GM23248 (cell line): ENCODE results near the gene GPER1. TPM values are rescaled to one million over a fixed set of nuclear protein-coding genes. Genes with fewer than 3 reads are reported as not detected.

Source experiments
- DNase-seq: peaks from one replicate; pipeline ENCODE4 v3.0.0-alpha.2; 2015
- H2AFZ ChIP-seq: fragments of 200-600 bp; sonication (generic); 2 replicates; pipeline ENCODE4 v1.6.1; 2016; ENCODE audit warnings: antibody characterized with exemption
- H3F3A ChIP-seq: fragments of 200-600 bp; sonication (generic); 2 replicates; pipeline ENCODE4 v1.6.1; 2016; ENCODE audit warnings: mild to moderate bottlenecking, antibody characterized with exemption, mixed run types; ENCODE audit not compliant: insufficient read depth
- H3K27ac ChIP-seq: fragments of 200-600 bp; sonication (generic); 2 replicates; pipeline ENCODE4 v1.5.1; 2016; ENCODE audit warnings: mild to moderate bottlenecking
- H3K27me3 ChIP-seq: fragments of 200-600 bp; sonication (generic); replicated peaks from 2 replicates; pipeline ENCODE4 v1.6.1; 2016; ENCODE audit warnings: mild to moderate bottlenecking; ENCODE audit not compliant: insufficient read depth
- H3K36me3 ChIP-seq: fragments of 200-600 bp; sonication (generic); 2 replicates; pipeline ENCODE4 v1.6.1; 2016; ENCODE audit warnings: low read depth, mild to moderate bottlenecking
- H3K4me1 ChIP-seq: fragments of 200-600 bp; sonication (generic); 2 replicates; pipeline ENCODE4 v1.6.1; 2016; ENCODE audit warnings: mild to moderate bottlenecking; ENCODE audit not compliant: insufficient read depth
- H3K4me2 ChIP-seq: fragments of 200-600 bp; sonication (generic); one replicate; pipeline ENCODE4 v1.6.1; 2016; ENCODE audit warnings: mild to moderate bottlenecking; ENCODE audit not compliant: unreplicated experiment
- H3K4me3 ChIP-seq: fragments of 200-600 bp; sonication (generic); 2 replicates; pipeline ENCODE4 v1.5.1; 2016; ENCODE audit warnings: mild to moderate bottlenecking
- H3K79me2 ChIP-seq: fragments of 200-600 bp; sonication (generic); 2 replicates; pipeline ENCODE4 v1.6.1; 2016; ENCODE audit warnings: mild to moderate bottlenecking; ENCODE audit not compliant: insufficient read depth
- H3K9ac ChIP-seq: fragments of 200-600 bp; sonication (generic); 2 replicates; pipeline ENCODE4 v1.6.1; 2016; ENCODE audit warnings: mild to moderate bottlenecking
- H3K9me2 ChIP-seq: fragments of 200-600 bp; sonication (generic); 2 replicates; pipeline ENCODE4 v1.6.1; 2016; ENCODE audit warnings: mixed run types, mild to moderate bottlenecking, moderate library complexity; ENCODE audit not compliant: insufficient read depth
- H3K9me3 ChIP-seq: fragments of 200-600 bp; sonication (generic); one replicate; pipeline ENCODE4 v1.6.1; 2017; ENCODE audit warnings: low read depth
- H4K20me1 ChIP-seq: fragments of 200-600 bp; sonication (generic); 2 replicates; pipeline ENCODE4 v1.6.0; 2016; ENCODE audit not compliant: insufficient read depth
- EZH2 ChIP-seq: fragments of 200-600 bp; sonication (generic); IDR thresholded peaks from 2 replicates; pipeline ENCODE4 v1.6.1; 2018; ENCODE audit warnings: antibody characterized with exemption, mild to moderate bottlenecking; ENCODE audit not compliant: insufficient read depth, poor library complexity, severe bottlenecking
- EZH2phosphoT487 ChIP-seq: fragments of 200-600 bp; sonication (generic); IDR thresholded peaks from 2 replicates; pipeline ENCODE4 v1.6.1; 2018; ENCODE audit warnings: antibody characterized with exemption, moderate library complexity, mild to moderate bottlenecking, low read depth; ENCODE audit not compliant: insufficient read depth
- WGBS, 2 experiments: methylation state at CpG; one replicate each; pipeline ENCODE4 v1.1.6; 2015 to 2017; ENCODE audit warnings: low lambda C conversion rate in 2 of 2, low coverage in 1 of 2; ENCODE audit errors: missing lambda C conversion rate in 2 of 2; 5-methylcytosine and 5-hydroxymethylcytosine counted together
- in situ Hi-C: fragments of 300-500 bp; cut with MboI; formaldehyde crosslinking; loops from 2 replicates; pipeline ENCODE4 v1.15.0; 2020
- polyA plus RNA-seq: library from polyadenylated mRNA; unstranded; fragments of >200 nt; fragmentation: Nextera tagmentation; extraction: Ambion mirVana; gene quantifications from 2 replicates; pipeline ENCODE4 v1.2.1, GENCODE V29; 2016
- total RNA-seq: library from RNA; depleted of rRNA; stranded (reverse); fragments of >200 nt; shearing (Covaris generic); gene quantifications from 2 replicates; pipeline ENCODE4 v1.2.3, GENCODE V29; 2014

Gene GPER1
- total and polyA plus RNA-seq, 2 experiments from 2014 or later = 5.6 to 6.7 TPM

DNA sequence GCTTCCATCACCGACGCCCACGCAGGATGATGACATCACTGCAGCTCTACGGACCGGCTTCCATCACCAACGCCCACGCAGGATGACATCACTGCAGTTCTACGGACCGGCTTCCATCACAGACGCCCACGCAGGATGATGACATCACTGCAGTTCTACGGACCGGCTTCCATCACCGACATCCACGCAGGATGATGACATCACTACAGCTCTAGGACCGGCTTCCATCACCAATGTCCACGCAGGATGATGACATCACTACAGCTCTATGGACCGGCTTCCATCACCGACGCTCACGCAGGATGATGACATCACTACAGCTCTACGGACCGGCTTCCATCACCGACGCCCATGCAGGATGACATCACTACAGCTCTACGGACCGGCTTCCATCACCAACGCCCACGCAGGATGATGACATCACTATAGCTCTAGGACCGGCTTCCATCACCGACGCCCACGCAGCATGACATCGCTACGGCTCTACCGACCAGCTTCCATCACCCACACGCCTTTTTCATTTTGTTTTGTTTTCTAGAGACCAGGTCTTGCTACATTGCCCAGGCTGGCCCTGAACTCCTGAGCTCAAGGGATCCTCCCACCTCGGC lies 29.5 kb downstream of the GPER1 start:
- no peaks in the 10 kb centered on the region for H3K27me3 ChIP-seq
- H3K27ac ChIP-seq = no peak overlapping the region
- H4K20me1 ChIP-seq = no peaks in the 10 kb centered on the region
- WGBS, 2 experiments = 97 to 98% methylated on average over 25 to 38 of the region's 38 CpGs
- no peak overlapping the region for H3K9ac ChIP-seq
- no peaks in the 10 kb centered on the region for H3K9me3 ChIP-seq
- H3K79me2 ChIP-seq = peaks cover 13% of the 10 kb centered on the region; the same call in 1 of the 2 replicates
- peaks cover 17% of the 10 kb centered on the region for H3F3A ChIP-seq
- no peak overlapping the region for H3K4me2 ChIP-seq
- H3K4me3 ChIP-seq = no peak overlapping the region
- H3K4me1 ChIP-seq = no peaks in the 10 kb centered on the region
- DNase-seq = no peak
- H3K36me3 ChIP-seq = no peaks in the 10 kb centered on the region
- no peak overlapping the region for H2AFZ ChIP-seq
- TF ChIP-seq EZH2 (no peak), EZH2phosphoT487 (no peak)
- H3K9me2 ChIP-seq = no peaks in the 10 kb centered on the region
- in situ Hi-C loops = no loop called here

GRCh38 chr7:1119201-1119600 lies 31.3 kb downstream of the GPER1 start:
- in situ Hi-C loops = no loop called here
- H3F3A ChIP-seq = peaks cover 17% of the 10 kb centered on the region
- no peak overlapping the region for H3K4me3 ChIP-seq
- no peaks in the 10 kb centered on the region for H3K36me3 ChIP-seq
- H3K27me3 ChIP-seq = no peaks in the 10 kb centered on the region
- no peak overlapping the region for H3K27ac ChIP-seq
- WGBS, 2 experiments = 79 to 82% methylated on average over 5 of the region's 5 CpGs
- H3K9ac ChIP-seq = no peak overlapping the region
- no peak for DNase-seq
- no peak for TF ChIP-seq EZH2phosphoT487
- no peak for TF ChIP-seq EZH2
- H4K20me1 ChIP-seq = no peaks in the 10 kb centered on the region
- no peaks in the 10 kb centered on the region for H3K9me2 ChIP-seq
- H3K4me2 ChIP-seq = no peak overlapping the region
- H3K4me1 ChIP-seq = no peaks in the 10 kb centered on the region
- no peak overlapping the region for H2AFZ ChIP-seq
- no peaks in the 10 kb centered on the region for H3K9me3 ChIP-seq
- 0 out of 2 replicates have a peak, but pooled peaks cover 13% of the 10 kb centered on the region for H3K79me2 ChIP-seq

GRCh38 chr7:1120791-1121190 lies 32.9 kb downstream of the GPER1 start:
- Histone ChIP-seq H3K36me3 (no peaks in the 10 kb centered on the region), H3K9me2 (no peaks in the 10 kb centered on the region), H3F3A (peaks cover 10% of the 10 kb centered on the region), H3K4me1 (peaks cover 3% of the 10 kb centered on the region; the same call in 1 of the 2 replicates), H3K9ac (no peak overlapping the region), H3K27me3 (no peaks in the 10 kb centered on the region), H4K20me1 (no peaks in the 10 kb centered on the region), H3K9me3 (no peaks in the 10 kb centered on the region), H3K4me3 (no peak overlapping the region), H3K27ac (no peak overlapping the region), H3K79me2 (0 out of 2 replicates have a peak, but pooled peaks cover 18% of the 10 kb centered on the region), H3K4me2 (no peak overlapping the region), H2AFZ (no peak overlapping the region)
- no peak for DNase-seq
- 85 to 89% methylated on average over 21 to 22 of the region's 22 CpGs for WGBS, 2 experiments
- in situ Hi-C loops = no loop called here
- TF ChIP-seq EZH2 = no peak
- TF ChIP-seq EZH2phosphoT487 = no peak

GRCh38 chr7:1121476-1121875 lies 33.6 kb downstream of the GPER1 start:
- Histone ChIP-seq H3K27ac (no peak overlapping the region), H3K9me3 (no peaks in the 10 kb centered on the region), H3K36me3 (no peaks in the 10 kb centered on the region), H3K27me3 (no peaks in the 10 kb centered on the region), H3K79me2 (0 out of 2 replicates have a peak, but pooled peaks cover 18% of the 10 kb centered on the region), H3F3A (peaks cover 3% of the 10 kb centered on the region; the same call in 1 of the 2 replicates), H3K4me2 (no peak overlapping the region), H4K20me1 (no peaks in the 10 kb centered on the region), H3K4me1 (peaks cover 3% of the 10 kb centered on the region; the same call in 1 of the 2 replicates), H3K9me2 (no peaks in the 10 kb centered on the region), H3K9ac (no peak overlapping the region), H2AFZ (no peak overlapping the region), H3K4me3 (no peak overlapping the region)
- TF ChIP-seq EZH2 (no peak), EZH2phosphoT487 (no peak)
- no peak for DNase-seq
- in situ Hi-C loops = no loop called here
- WGBS, 2 experiments = 94% methylated on average over 14 of the region's 14 CpGs
